Measurements from ENCODE around the gene CSMD2. TPM values are rescaled to one million over a fixed set of nuclear protein-coding genes. Genes with fewer than 3 reads are reported as not detected.

Gene CSMD2
- total RNA-seq, 1 experiment from 2014 or later, result 0.22 TPM

DNA sequence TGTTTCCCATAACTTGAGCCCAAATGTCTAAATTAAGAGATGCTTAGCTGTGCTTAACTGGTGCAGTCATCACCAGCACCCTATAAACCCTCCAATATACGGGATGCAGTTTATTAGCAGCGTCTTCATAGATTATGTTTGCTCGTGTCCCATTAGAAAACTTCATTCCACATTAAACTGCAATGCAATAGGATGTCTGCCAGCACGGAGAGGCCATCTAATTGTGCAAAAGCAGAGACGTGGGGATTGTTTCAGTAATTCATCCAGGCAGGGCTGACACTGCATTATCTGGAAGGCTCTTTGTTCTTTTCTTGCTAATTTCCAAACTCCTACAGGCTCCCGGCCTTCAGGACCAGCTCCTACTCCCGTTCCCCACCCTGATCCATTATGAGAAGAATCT, 89.5 kb downstream of the CSMD2 start:
- ChIA-PET CTCF (no interaction called here), POLR2A (no interaction called here), RAD21 (ENCODE audit: low non-redundant PET in 1 of 2, low total read pairs in 2 of 2, uncharacterized antibody in 2 of 2, unreplicated experiment in 2 of 2) (no interaction called here)
- no peak overlapping the region for H3K27ac ChIP-seq (ENCODE audit: low read depth, low read length)
- H3K9me2 ChIP-seq (ENCODE audit: insufficient read depth), result no peaks in the 10 kb centered on the region
- no peak overlapping the region for H2AFZ ChIP-seq (ENCODE audit: low read depth, low read length, poor library complexity, severe bottlenecking)
- no peaks in the 10 kb centered on the region; the same call in 1 of the 2 replicates for H4K20me1 ChIP-seq (ENCODE audit: insufficient read depth)
- no peak overlapping the region for H3K4me2 ChIP-seq (ENCODE audit: low read length)
- intact Hi-C loops (cut with micrococcal nuclease), result no loop called here
- H3K79me2 ChIP-seq (ENCODE audit: insufficient read depth, low read length), result no peaks in the 10 kb centered on the region
- BruUV-seq (replicated peaks), result no TSS peak
- no peak for TF ChIP-seq EZH2 (IDR thresholded peaks at IDR 0.05)
- TF ChIP-seq, protein P1, sequence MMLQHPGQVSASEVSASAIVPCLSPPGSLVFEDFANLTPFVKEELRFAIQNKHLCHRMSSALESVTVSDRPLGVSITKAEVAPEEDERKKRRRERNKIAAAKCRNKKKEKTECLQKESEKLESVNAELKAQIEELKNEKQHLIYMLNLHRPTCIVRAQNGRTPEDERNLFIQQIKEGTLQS (IDR thresholded peaks at IDR 0.05), result no peak
- TF ChIP-seq SIN3A (IDR thresholded peaks at IDR 0.05; ENCODE audit: low read depth), result no peak
- TF ChIP-seq, protein P2, sequence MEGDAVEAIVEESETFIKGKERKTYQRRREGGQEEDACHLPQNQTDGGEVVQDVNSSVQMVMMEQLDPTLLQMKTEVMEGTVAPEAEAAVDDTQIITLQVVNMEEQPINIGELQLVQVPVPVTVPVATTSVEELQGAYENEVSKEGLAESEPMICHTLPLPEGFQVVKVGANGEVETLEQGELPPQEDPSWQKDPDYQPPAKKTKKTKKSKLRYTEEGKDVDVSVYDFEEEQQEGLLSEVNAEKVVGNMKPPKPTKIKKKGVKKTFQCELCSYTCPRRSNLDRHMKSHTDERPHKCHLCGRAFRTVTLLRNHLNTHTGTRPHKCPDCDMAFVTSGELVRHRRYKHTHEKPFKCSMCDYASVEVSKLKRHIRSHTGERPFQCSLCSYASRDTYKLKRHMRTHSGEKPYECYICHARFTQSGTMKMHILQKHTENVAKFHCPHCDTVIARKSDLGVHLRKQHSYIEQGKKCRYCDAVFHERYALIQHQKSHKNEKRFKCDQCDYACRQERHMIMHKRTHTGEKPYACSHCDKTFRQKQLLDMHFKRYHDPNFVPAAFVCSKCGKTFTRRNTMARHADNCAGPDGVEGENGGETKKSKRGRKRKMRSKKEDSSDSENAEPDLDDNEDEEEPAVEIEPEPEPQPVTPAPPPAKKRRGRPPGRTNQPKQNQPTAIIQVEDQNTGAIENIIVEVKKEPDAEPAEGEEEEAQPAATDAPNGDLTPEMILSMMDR (IDR thresholded peaks at IDR 0.05 in 2 of 3, conservative IDR thresholded peaks at IDR 0.05 in 1 of 3; ENCODE audit: borderline replicate concordance in 1 of 3, insufficient read depth in 1 of 3, low read depth in 2 of 3, low read length in 2 of 3), result no peak
- no peak for TF ChIP-seq ZFX (IDR thresholded peaks at IDR 0.05)
- no peak for TF ChIP-seq ZNF274 (IDR thresholded peaks at IDR 0.05; ENCODE audit: low read depth, low read length)
- TF ChIP-seq CEBPB (IDR thresholded peaks at IDR 0.05; ENCODE audit: low read depth), result no peak
- TF ChIP-seq JUND (IDR thresholded peaks at IDR 0.05), result no peak
- no peak for TF ChIP-seq POLR2AphosphoS5 (IDR thresholded peaks at IDR 0.05; ENCODE audit: low read depth, low read length)
- H3K9me3 ChIP-seq (ENCODE audit: control insufficient read depth in 1 of 2, insufficient read depth in 1 of 2, low read depth in 1 of 2, low read length in 2 of 2), result no peaks in the 10 kb centered on the region
- H3K27me3 ChIP-seq (ENCODE audit: insufficient read depth, low read length), result peaks cover 17% of the 10 kb centered on the region; the same call in 1 of the 2 replicates
- H3K4me3 ChIP-seq (replicated peaks in 1 of 2; ENCODE audit: low read depth in 1 of 2, low read length in 2 of 2), result no peak overlapping the region
- H3K36me3 ChIP-seq (ENCODE audit: control insufficient read depth in 1 of 2, insufficient read depth in 2 of 2, low read length in 2 of 2), result no peaks in the 10 kb centered on the region; a peak in 1 of 4 replicates
- H3K4me1 ChIP-seq (ENCODE audit: control insufficient read depth in 1 of 2, insufficient read depth in 2 of 2, low read length in 2 of 2), result no peaks in the 10 kb centered on the region
- ATAC-seq (no peak), DNase-seq (ENCODE audit: low read depth, low spot score) (no peak)
- H3K9ac ChIP-seq (ENCODE audit: low read length), result no peak overlapping the region
